Panc1 (cell line): ENCODE results near the gene ADAMTSL3. TPM values are rescaled to one million over a fixed set of nuclear protein-coding genes. Genes with fewer than 3 reads are reported as not detected.

ENCODE experiments used
- ATAC-seq: fragments of 200-7000 bp; cut with Tn5 transposase; 2 replicates; pipeline ENCODE4 v1.9.1; 2020; ENCODE audit warnings: mild to moderate bottlenecking, moderate library complexity
- Bru-seq: library from RNA; stranded (reverse); fragments of 400-500 nt; gene quantifications from one replicate; lab custom pipeline; 2021; lab: Mats Ljungman, UMichigan
- BruChase-seq, 2 experiments: library from RNA; stranded (reverse); fragments of 400-500 nt; gene quantifications; one replicate each; lab custom pipeline; 2021; lab: Mats Ljungman, UMichigan
- BruUV-seq: library from RNA; stranded (reverse); fragments of 400-500 nt; replicated peaks from 2 replicates; lab custom pipeline; 2021; lab: Mats Ljungman, UMichigan
- CTCF ChIA-PET: fragments of 300-600 bp; sonication (Branson Sonifier 250); formaldehyde crosslinking; loops from one replicate; lab custom pipeline; 2022; ENCODE audit warnings: antibody characterized with exemption; lab: Charles Lee
- POLR2A ChIA-PET: fragments of 300-600 bp; sonication (Branson Sonifier 250); formaldehyde crosslinking; loops from one replicate; lab custom pipeline; 2022; ENCODE audit warnings: antibody characterized with exemption; lab: Charles Lee
- DNase-seq: peaks from one replicate; pipeline ENCODE4 v3.0.0-alpha.2; 2010; ENCODE audit warnings: low read depth, low spot score
- H3K27ac ChIP-seq: 2 replicates; pipeline ENCODE4 v1.5.1; 2011; ENCODE audit warnings: mild to moderate bottlenecking, low read length, inconsistent platforms
- H3K27me3 ChIP-seq: fragments of 200-500 bp; sonication (Bioruptor generic); 2 replicates; pipeline ENCODE4 v1.6.0; 2014; ENCODE audit warnings: low read length, inconsistent platforms; ENCODE audit not compliant: control insufficient read depth, insufficient read depth
- H3K36me3 ChIP-seq: fragments of 200-500 bp; sonication (Bioruptor generic); 2 replicates; pipeline ENCODE4 v1.5.1; 2014; ENCODE audit warnings: inconsistent platforms, mild to moderate bottlenecking, low read length, moderate library complexity; ENCODE audit not compliant: control insufficient read depth, insufficient read depth
- H3K4me1 ChIP-seq: 2 replicates; pipeline ENCODE4 v1.5.1; 2011; ENCODE audit warnings: inconsistent platforms, mild to moderate bottlenecking, low read length, moderate library complexity; ENCODE audit not compliant: control insufficient read depth, insufficient read depth
- H3K4me3 ChIP-seq, 2 experiments: 2 replicates each; pipeline ENCODE4 v1.5.1; 2011 to 2012; ENCODE audit warnings: low read depth in 2 of 2, low read length in 2 of 2, mild to moderate bottlenecking in 2 of 2, inconsistent platforms in 1 of 2, moderate library complexity in 1 of 2
- H3K9me3 ChIP-seq: fragments of 200-500 bp; sonication (Bioruptor generic); 2 replicates; pipeline ENCODE4 v1.5.1; 2014; ENCODE audit warnings: low read depth, mild to moderate bottlenecking, inconsistent platforms, low read length, moderate library complexity; ENCODE audit not compliant: control insufficient read depth, insufficient read depth
- CTCF ChIP-seq: fragments of 450-650 bp; IDR thresholded peaks from 2 replicates; pipeline ENCODE4 v1.5.1; 2017; ENCODE audit warnings: mild to moderate bottlenecking
- POLR2AphosphoS5 ChIP-seq: IDR thresholded peaks from 2 replicates; pipeline ENCODE4 v1.6.1; 2012; ENCODE audit warnings: mild to moderate bottlenecking, low read depth, low read length, moderate library complexity
- SIN3A ChIP-seq: IDR thresholded peaks from 2 replicates; pipeline ENCODE4 v1.6.1; 2012; ENCODE audit warnings: low read depth, mild to moderate bottlenecking, low read length, moderate library complexity, borderline replicate concordance; ENCODE audit not compliant: insufficient read depth
- TCF7L2 ChIP-seq: IDR thresholded peaks from 2 replicates; pipeline ENCODE4 v1.6.1; 2011; ENCODE audit warnings: mild to moderate bottlenecking, low read depth, low read length, inconsistent platforms
- in situ Hi-C: cut with HindIII; loops from 2 replicates; pipeline ENCODE4 v1.10.0; 2016; ENCODE audit warnings: low sequenced_read_pairs, low pct_unique_long_range_greater_than_20kb
- intact Hi-C: fragments of 100-400 bp; cut with micrococcal nuclease; formaldehyde crosslinking; loops from one replicate; pipeline ENCODE4 v1.10.0; 2022; ENCODE audit not compliant: unreplicated experiment
- long read RNA-seq: library from polyadenylated mRNA; unstranded; transcript quantifications from one replicate; pipeline ENCODE4 v2.0.0, GENCODE V29; 2021; ENCODE audit not compliant: unreplicated experiment
- polyA plus RNA-seq: library from polyadenylated mRNA; unstranded; fragments of >200 nt; gene quantifications from one replicate; pipeline ENCODE4 v1.2.1, GENCODE V29; 2012; ENCODE audit warnings: missing spikeins; ENCODE audit not compliant: insufficient read length
- total RNA-seq: library from RNA; stranded (reverse); gene quantifications from one replicate; pipeline ENCODE4 v1.2.1, GENCODE V29; 2021; ENCODE audit not compliant: unreplicated experiment
- TF ChIP-seq, protein P1 (sequence below), 2 experiments: IDR thresholded peaks; 2 replicates each; pipeline ENCODE4 v1.6.1; 2011 to 2012; ENCODE audit warnings: low read depth in 2 of 2, control low read depth in 1 of 2, low read length in 1 of 2, mild to moderate bottlenecking in 1 of 2, moderate library complexity in 1 of 2; ENCODE audit not compliant: insufficient read depth in 1 of 2

Gene ADAMTSL3, protein sequence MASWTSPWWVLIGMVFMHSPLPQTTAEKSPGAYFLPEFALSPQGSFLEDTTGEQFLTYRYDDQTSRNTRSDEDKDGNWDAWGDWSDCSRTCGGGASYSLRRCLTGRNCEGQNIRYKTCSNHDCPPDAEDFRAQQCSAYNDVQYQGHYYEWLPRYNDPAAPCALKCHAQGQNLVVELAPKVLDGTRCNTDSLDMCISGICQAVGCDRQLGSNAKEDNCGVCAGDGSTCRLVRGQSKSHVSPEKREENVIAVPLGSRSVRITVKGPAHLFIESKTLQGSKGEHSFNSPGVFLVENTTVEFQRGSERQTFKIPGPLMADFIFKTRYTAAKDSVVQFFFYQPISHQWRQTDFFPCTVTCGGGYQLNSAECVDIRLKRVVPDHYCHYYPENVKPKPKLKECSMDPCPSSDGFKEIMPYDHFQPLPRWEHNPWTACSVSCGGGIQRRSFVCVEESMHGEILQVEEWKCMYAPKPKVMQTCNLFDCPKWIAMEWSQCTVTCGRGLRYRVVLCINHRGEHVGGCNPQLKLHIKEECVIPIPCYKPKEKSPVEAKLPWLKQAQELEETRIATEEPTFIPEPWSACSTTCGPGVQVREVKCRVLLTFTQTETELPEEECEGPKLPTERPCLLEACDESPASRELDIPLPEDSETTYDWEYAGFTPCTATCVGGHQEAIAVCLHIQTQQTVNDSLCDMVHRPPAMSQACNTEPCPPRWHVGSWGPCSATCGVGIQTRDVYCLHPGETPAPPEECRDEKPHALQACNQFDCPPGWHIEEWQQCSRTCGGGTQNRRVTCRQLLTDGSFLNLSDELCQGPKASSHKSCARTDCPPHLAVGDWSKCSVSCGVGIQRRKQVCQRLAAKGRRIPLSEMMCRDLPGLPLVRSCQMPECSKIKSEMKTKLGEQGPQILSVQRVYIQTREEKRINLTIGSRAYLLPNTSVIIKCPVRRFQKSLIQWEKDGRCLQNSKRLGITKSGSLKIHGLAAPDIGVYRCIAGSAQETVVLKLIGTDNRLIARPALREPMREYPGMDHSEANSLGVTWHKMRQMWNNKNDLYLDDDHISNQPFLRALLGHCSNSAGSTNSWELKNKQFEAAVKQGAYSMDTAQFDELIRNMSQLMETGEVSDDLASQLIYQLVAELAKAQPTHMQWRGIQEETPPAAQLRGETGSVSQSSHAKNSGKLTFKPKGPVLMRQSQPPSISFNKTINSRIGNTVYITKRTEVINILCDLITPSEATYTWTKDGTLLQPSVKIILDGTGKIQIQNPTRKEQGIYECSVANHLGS (N-terminal part only)
- total RNA-seq (not detected), Bru-seq, nascent RNA (percentile 1 among the genes with signal in this experiment), BruChase-seq, experiment 1, labeled RNA remaining after a 2-hour chase (percentile 0 among the genes with signal in this experiment), BruChase-seq, experiment 2, labeled RNA remaining after a 6-hour chase (percentile 3 among the genes with signal in this experiment)
- polyA plus RNA-seq = not detected
- long read RNA-seq, partial matches to known transcripts = 0 of 1 reads
- long read RNA-seq, other reads (novel, unspliced or antisense) = 1 of 1 reads

DNA sequence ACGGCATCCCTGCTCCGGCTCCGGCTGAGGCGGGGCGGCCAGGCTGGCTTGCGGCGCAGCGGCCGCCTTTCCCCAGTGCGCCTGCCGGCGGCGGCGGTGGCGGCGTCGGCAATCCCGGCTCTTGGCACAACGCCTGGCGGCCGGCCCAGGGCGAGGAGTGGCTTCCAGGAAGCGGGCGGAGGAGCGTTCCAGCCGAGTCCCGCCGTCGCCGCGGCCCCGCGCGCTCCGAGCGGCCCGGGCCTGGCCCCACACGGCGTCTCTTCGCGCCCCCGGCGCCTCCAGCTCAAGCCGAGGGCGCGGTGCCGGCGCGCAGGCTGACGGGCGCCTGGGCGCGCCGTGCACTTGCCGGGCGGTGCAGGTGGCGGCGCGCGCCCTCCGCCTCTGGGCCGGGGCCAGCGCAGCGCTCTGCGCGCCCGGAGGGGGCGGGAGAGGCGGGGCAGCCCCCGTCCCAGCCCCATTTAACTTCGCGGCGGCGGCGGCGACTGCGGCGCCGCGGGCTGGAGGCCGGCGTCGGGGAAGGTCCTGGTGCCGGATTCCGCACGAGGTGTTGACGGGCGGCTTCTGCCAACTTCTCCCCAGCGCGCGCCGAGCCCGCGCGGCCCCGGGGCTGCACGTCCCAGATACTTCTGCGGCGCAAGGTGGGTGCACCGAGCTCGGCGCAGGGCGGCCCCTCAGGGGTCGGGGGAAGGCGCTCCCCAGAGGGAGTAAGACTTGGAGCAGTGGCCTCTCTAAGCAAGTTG is at the start of gene ADAMTSL3:
Gene ADAMTSL3 (plus strand): TSS at position 485 of the 740 bp plus-strand sequence. CDS start 1,639 bp downstream, outside the sequence.
- H3K27me3 ChIP-seq = no peaks in the 10 kb centered on the region
- in situ Hi-C loops = no loop called here
- H3K4me1 ChIP-seq = no peaks in the 10 kb centered on the region
- DNase-seq (no peak), ATAC-seq (no peak)
- BruUV-seq = no TSS peak
- intact Hi-C loops = no loop called here
- no peaks in the 10 kb centered on the region for H3K36me3 ChIP-seq
- CTCF ChIA-PET = no interaction called here
- TF ChIP-seq POLR2AphosphoS5 = no peak
- POLR2A ChIA-PET = no interaction called here
- no peaks in the 10 kb centered on the region for H3K9me3 ChIP-seq
- H3K27ac ChIP-seq = no peak within 1 kb of the TSS
- no peak within 1 kb of the TSS for H3K4me3 ChIP-seq

GRCh38 chr15:83604549-83604948 is 49.4 kb upstream of the ADAMTSL3 start:
- no peak for DNase-seq
- Histone ChIP-seq H3K36me3 (no peaks in the 10 kb centered on the region), H3K4me1 (no peaks in the 10 kb centered on the region), H3K9me3 (no peaks in the 10 kb centered on the region), H3K4me3 (no peak overlapping the region), H3K27me3 (no peaks in the 10 kb centered on the region), H3K27ac (no peak overlapping the region)
- intact Hi-C loops (no loop called here), in situ Hi-C loops (no loop called here)
- TF ChIP-seq TCF7L2 (no peak), SIN3A (no peak), POLR2AphosphoS5 (no peak), CTCF (no peak)
- TF ChIP-seq, protein P1, sequence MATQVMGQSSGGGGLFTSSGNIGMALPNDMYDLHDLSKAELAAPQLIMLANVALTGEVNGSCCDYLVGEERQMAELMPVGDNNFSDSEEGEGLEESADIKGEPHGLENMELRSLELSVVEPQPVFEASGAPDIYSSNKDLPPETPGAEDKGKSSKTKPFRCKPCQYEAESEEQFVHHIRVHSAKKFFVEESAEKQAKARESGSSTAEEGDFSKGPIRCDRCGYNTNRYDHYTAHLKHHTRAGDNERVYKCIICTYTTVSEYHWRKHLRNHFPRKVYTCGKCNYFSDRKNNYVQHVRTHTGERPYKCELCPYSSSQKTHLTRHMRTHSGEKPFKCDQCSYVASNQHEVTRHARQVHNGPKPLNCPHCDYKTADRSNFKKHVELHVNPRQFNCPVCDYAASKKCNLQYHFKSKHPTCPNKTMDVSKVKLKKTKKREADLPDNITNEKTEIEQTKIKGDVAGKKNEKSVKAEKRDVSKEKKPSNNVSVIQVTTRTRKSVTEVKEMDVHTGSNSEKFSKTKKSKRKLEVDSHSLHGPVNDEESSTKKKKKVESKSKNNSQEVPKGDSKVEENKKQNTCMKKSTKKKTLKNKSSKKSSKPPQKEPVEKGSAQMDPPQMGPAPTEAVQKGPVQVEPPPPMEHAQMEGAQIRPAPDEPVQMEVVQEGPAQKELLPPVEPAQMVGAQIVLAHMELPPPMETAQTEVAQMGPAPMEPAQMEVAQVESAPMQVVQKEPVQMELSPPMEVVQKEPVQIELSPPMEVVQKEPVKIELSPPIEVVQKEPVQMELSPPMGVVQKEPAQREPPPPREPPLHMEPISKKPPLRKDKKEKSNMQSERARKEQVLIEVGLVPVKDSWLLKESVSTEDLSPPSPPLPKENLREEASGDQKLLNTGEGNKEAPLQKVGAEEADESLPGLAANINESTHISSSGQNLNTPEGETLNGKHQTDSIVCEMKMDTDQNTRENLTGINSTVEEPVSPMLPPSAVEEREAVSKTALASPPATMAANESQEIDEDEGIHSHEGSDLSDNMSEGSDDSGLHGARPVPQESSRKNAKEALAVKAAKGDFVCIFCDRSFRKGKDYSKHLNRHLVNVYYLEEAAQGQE (IDR thresholded peaks at IDR 0.05; ENCODE audit: insufficient read depth in 1 of 2, low read depth in 2 of 2, low read length in 1 of 2) = no peak
- BruUV-seq = no TSS peak
- POLR2A ChIA-PET = no interaction called here
- CTCF ChIA-PET = no interaction called here
- ATAC-seq = no peak
